ENCODE measurements around the gene RBM45. TPM values are rescaled to one million over a fixed set of nuclear protein-coding genes. Genes with fewer than 3 reads are reported as not detected.

The RBM45 gene
- polyA plus RNA-seq, 2 of the 4 experiments (the other 2 are of a cell fraction): 15.2 to 20.9 TPM

GRCh38 chr2:178088774-178089270, 23.4 kb upstream of the RBM45 start:
- Histone ChIP-seq H3K4me3 (no peak overlapping the region), H3K27ac (no peak overlapping the region), H3K9me3 (no peaks in the 10 kb centered on the region), H3K4me1 (no peaks in the 10 kb centered on the region), H3K4me2 (no peak overlapping the region)
- WGBS (ENCODE audit: missing lambda C conversion rate): 65% methylated on average over 6 of the region's 6 CpGs
- ChIA-PET POLR2A (no interaction called here), CTCF (interaction anchor here (1.1 kb wide), 1 partner anchor 22 kb away, joined by 3 read pairs; no protein-coding TSS in a partner anchor)
- no peak for DNase-seq (ENCODE audit: low read depth in 1 of 2, low spot score in 1 of 2)
- no peak for FAIRE-seq
- ATAC-seq: no peak
- TF ChIP-seq EP300 (IDR thresholded peaks at IDR 0.05) (no peak), ZFP36 (IDR thresholded peaks at IDR 0.05; ENCODE audit: borderline replicate concordance, partially characterized antibody) (no peak), NPAS2 (CRISPR knock-in tag; IDR thresholded peaks at IDR 0.05; ENCODE audit: borderline replicate concordance) (no peak), MAX (IDR thresholded peaks at IDR 0.05) (no peak), ZC3H11A (IDR thresholded peaks at IDR 0.05) (no peak), GATA3 (IDR thresholded peaks at IDR 0.05; ENCODE audit: borderline replicate concordance) (no peak), CBX2 (IDR thresholded peaks at IDR 0.05; ENCODE audit: borderline replicate concordance, low read depth) (no peak), ZSCAN20 (CRISPR knock-in tag; IDR thresholded peaks at IDR 0.05) (no peak), RARB (CRISPR knock-in tag; IDR thresholded peaks at IDR 0.05) (no peak), EHMT2 (IDR thresholded peaks at IDR 0.05; ENCODE audit: low read depth) (no peak), HOXA7 (CRISPR knock-in tag; IDR thresholded peaks at IDR 0.05) (no peak), BCL3 (IDR thresholded peaks at IDR 0.05) (no peak), JUN (IDR thresholded peaks at IDR 0.05) (no peak), PBX3 (IDR thresholded peaks at IDR 0.05) (no peak), REST (IDR thresholded peaks at IDR 0.05) (no peak), FOXS1 (CRISPR knock-in tag; IDR thresholded peaks at IDR 0.05) (no peak), E2F6 (IDR thresholded peaks at IDR 0.05; ENCODE audit: borderline replicate concordance, low read depth) (no peak), HOXB5 (CRISPR knock-in tag; IDR thresholded peaks at IDR 0.05) (no peak), CEBPB (IDR thresholded peaks at IDR 0.05) (no peak)

- Histone ChIP-seq H3K4me2 (no peak overlapping the region), H3K4me1 (no peaks in the 10 kb centered on the region), H3K4me3 (no peak overlapping the region), H3K9me3 (no peaks in the 10 kb centered on the region), H3K27ac (no peak overlapping the region)
- ChIA-PET POLR2A (no interaction called here), CTCF (no interaction called here)
- DNase-seq (ENCODE audit: low read depth in 1 of 2, low spot score in 1 of 2) (no peak), ATAC-seq (no peak), FAIRE-seq (no peak)
- TF ChIP-seq NPAS2 (CRISPR knock-in tag; IDR thresholded peaks at IDR 0.05; ENCODE audit: borderline replicate concordance): no peak
- TF ChIP-seq CHD4 (IDR thresholded peaks at IDR 0.05; ENCODE audit: borderline replicate concordance): no peak
- no peak for TF ChIP-seq HMGXB4 (CRISPR knock-in tag; IDR thresholded peaks at IDR 0.05; ENCODE audit: borderline replicate concordance)
- TF ChIP-seq KDM1A (IDR thresholded peaks at IDR 0.05; ENCODE audit: low read depth): no peak
- TF ChIP-seq ZSCAN20 (CRISPR knock-in tag; IDR thresholded peaks at IDR 0.05): no peak
- no peak for TF ChIP-seq HOXA7 (CRISPR knock-in tag; IDR thresholded peaks at IDR 0.05)
- no peak for TF ChIP-seq JUN (IDR thresholded peaks at IDR 0.05)
- TF ChIP-seq SMC3 (IDR thresholded peaks at IDR 0.05): no peak
- TF ChIP-seq HDAC2 (IDR thresholded peaks at IDR 0.05): no peak
- no peak for TF ChIP-seq EP300 (IDR thresholded peaks at IDR 0.05)
- TF ChIP-seq CBX8 (IDR thresholded peaks at IDR 0.05): no peak
- no peak for TF ChIP-seq HEYL (CRISPR knock-in tag; IDR thresholded peaks at IDR 0.05)
- no peak for TF ChIP-seq SREBF2 (IDR thresholded peaks at IDR 0.05)
- TF ChIP-seq HOXB13 (CRISPR knock-in tag; IDR thresholded peaks at IDR 0.05; ENCODE audit: low read depth): no peak
Measured at GRCh38 chr2:178093471-178093870, 18.8 kb upstream of the RBM45 start.
